T47D (cell line): ENCODE measurements around the gene DRAM2.
A peak's percentile ranks its signal among the peaks of the same experiment; 100 is the strongest.

Source experiments
- DNase-seq, 2 experiments: peaks; one replicate each; pipeline versions ENCODE4 v3.0.0 to v3.0.0-alpha.2; 2011 to 2012; ENCODE audit warnings: low read depth in 1 of 2, low spot score in 1 of 2
- JUND ChIP-seq: IDR thresholded peaks from 2 replicates; pipeline ENCODE4 v1.6.1; 2012; ENCODE audit warnings: low read depth
- in situ Hi-C: cut with HindIII; loops from 2 replicates; pipeline ENCODE4 v1.10.0; 2016; ENCODE audit warnings: low sequenced_read_pairs, low pct_unique_long_range_greater_than_20kb

DRAM2 gene

GRCh38 chr1:111139956-111140679 lies at the start of gene DRAM2, which contains the start of gene CEPT1:
Gene DRAM2, minus strand, starts transcription at chr1:111140093. Its CDS starts 8,539 bp downstream, at chr1:111131554.
Gene CEPT1, plus strand, starts transcription at chr1:111140223. Its CDS starts 7,492 bp downstream, at chr1:111147715.
- in situ Hi-C loops, result no loop called here
- peak; percentile 66 to 93 for DNase-seq
- no peak for TF ChIP-seq JUND

GRCh38 chr1:111184663-111185062 lies 44.8 kb upstream of the DRAM2 start:
- no peak for TF ChIP-seq JUND
- in situ Hi-C loops, result no loop called here
- DNase-seq, result no peak

- no peak for TF ChIP-seq JUND
- DNase-seq, result no peak
- in situ Hi-C loops, result no loop called here
Observed at GRCh38 chr1:111183308-111184069, 43.6 kb upstream of the DRAM2 start.

- in situ Hi-C loops, result no loop called here
- DNase-seq, result no peak
- TF ChIP-seq JUND, result no peak
Observed at GRCh38 chr1:111182052-111182451, 42.2 kb upstream of the DRAM2 start.

GRCh38 chr1:111179968-111180533 lies 40.2 kb upstream of the DRAM2 start:
- no peak for DNase-seq
- in situ Hi-C loops, result no loop called here
- TF ChIP-seq JUND, result no peak

GRCh38 chr1:111176678-111177077 lies 36.8 kb upstream of the DRAM2 start:
- in situ Hi-C loops, result no loop called here
- TF ChIP-seq JUND, result no peak
- no peak for DNase-seq

- no peak for TF ChIP-seq JUND
- DNase-seq, result no peak
- in situ Hi-C loops, result no loop called here
Observed at GRCh38 chr1:111175349-111175748, 35.5 kb upstream of the DRAM2 start.

GRCh38 chr1:111174070-111174469 lies 34.2 kb upstream of the DRAM2 start:
- TF ChIP-seq JUND, result no peak
- in situ Hi-C loops, result no loop called here
- no peak for DNase-seq

- no peak for DNase-seq
- TF ChIP-seq JUND, result no peak
- in situ Hi-C loops, result no loop called here
Observed at GRCh38 chr1:111172463-111172862, 32.6 kb upstream of the DRAM2 start.

GRCh38 chr1:111164151-111164550 lies 24.3 kb upstream of the DRAM2 start:
- no peak for DNase-seq
- TF ChIP-seq JUND, result no peak
- in situ Hi-C loops, result no loop called here

GRCh38 chr1:111163363-111163762 lies 23.5 kb upstream of the DRAM2 start:
- no peak for TF ChIP-seq JUND
- in situ Hi-C loops, result no loop called here
- DNase-seq, result no peak

- no peak for DNase-seq
Observed at GRCh38 chr1:111162488-111162880, 22.6 kb upstream of the DRAM2 start.

More at GRCh38 chr1:111162488-111162880, 22.6 kb upstream of the DRAM2 start:
- in situ Hi-C loops, result no loop called here
- no peak for TF ChIP-seq JUND
